Stimulated activated CD4-positive, alpha-beta T cell treated with anti-CD3 and anti-CD28 coated beads, Interleukin-2, amount 100 ng/mL, for 48 hours (primary cell): ENCODE measurements around the gene CHRNA5.
"Not testable (repeated sequence)": the region's sequence is repeated elsewhere in the genome, so short reads cannot be mapped to it uniquely, and the experiment has no call there.

Experiments
- DNase-seq, 2 donors: peaks; one replicate each; pipeline ENCODE4 v3.0.0-alpha.2; 2020

Gene CHRNA5

GRCh38 chr15:78565951-78566774 is 843 bp downstream of the CHRNA5 start:
- peak in 1 of 2 donors; percentile 1 for DNase-seq

GRCh38 chr15:78567531-78567930 is 2.2 kb downstream of the CHRNA5 start:
- no peak for DNase-seq

- no peak for DNase-seq
These were observed 5.4 kb downstream of the CHRNA5 start for GRCh38 chr15:78570710-78571109.

- DNase-seq: no peak
These were observed 6.1 kb downstream of the CHRNA5 start for GRCh38 chr15:78571382-78571781.

- DNase-seq: no peak
These were observed 8.1 kb downstream of the CHRNA5 start for GRCh38 chr15:78573416-78573815.

- no peak for DNase-seq
These were observed 9.6 kb downstream of the CHRNA5 start for GRCh38 chr15:78574944-78575343.

- DNase-seq: no peak
These were observed 32.3 kb downstream of the CHRNA5 start for GRCh38 chr15:78597583-78597982.

GRCh38 chr15:78598348-78598747 is 33.0 kb downstream of the CHRNA5 start:
- no peak for DNase-seq

GRCh38 chr15:78599189-78599588 is 33.9 kb downstream of the CHRNA5 start:
- DNase-seq: no peak

GRCh38 chr15:78603467-78603866 is 38.1 kb downstream of the CHRNA5 start:
- no peak for DNase-seq

GRCh38 chr15:78604420-78604819 is 39.1 kb downstream of the CHRNA5 start:
- no peak for DNase-seq

- DNase-seq: no peak
These were observed 39.9 kb downstream of the CHRNA5 start for GRCh38 chr15:78605201-78605600.

GRCh38 chr15:78605680-78606079 is 40.4 kb downstream of the CHRNA5 start:
- DNase-seq: no peak

GRCh38 chr15:78609551-78609950 is 44.2 kb downstream of the CHRNA5 start:
- DNase-seq: not testable (repeated sequence)

- DNase-seq: no peak
These were observed 48.7 kb downstream of the CHRNA5 start for GRCh38 chr15:78614021-78614420.

- no peak for DNase-seq
These were observed 49.9 kb downstream of the CHRNA5 start for GRCh38 chr15:78615151-78615589.

- DNase-seq: no peak
These were observed 51.2 kb downstream of the CHRNA5 start for GRCh38 chr15:78616506-78616905.

- DNase-seq: no peak
These were observed 51.8 kb downstream of the CHRNA5 start for GRCh38 chr15:78617076-78617475.

GRCh38 chr15:78617516-78617915 is 52.2 kb downstream of the CHRNA5 start:
- DNase-seq: no peak

- DNase-seq: no peak
These were observed 52.7 kb downstream of the CHRNA5 start for GRCh38 chr15:78618064-78618463.

- peak; percentile 85 to 92 for DNase-seq
These were observed 53.2 kb downstream of the CHRNA5 start for GRCh38 chr15:78618490-78618934.

GRCh38 chr15:78619022-78619950 is 54.0 kb downstream of the CHRNA5 start:
- DNase-seq: no peak

GRCh38 chr15:78620021-78620526 is 54.8 kb downstream of the CHRNA5 start:
- no peak for DNase-seq
